Stimulated activated naive B cell treated with anti-CD40 and anti-IgM and Interleukin-4, amounts not matched to agents 10 μg/mL and 1 μg/mL and 100 μg/mL, for 72 hours (primary cell): ENCODE results near the gene ASB1.

ENCODE experiments used
- ATAC-seq, 2 donors: fragments of 150-1000 bp; cut with Tn5 transposase; replicated peaks; 2 replicates each; pipeline ENCODE4 v1.10.0; 2021; ENCODE audit warnings: moderate library complexity in 1 of 2
- DNase-seq: peaks from one replicate; pipeline ENCODE4 v3.0.0; 2021
- H3K27ac Mint-ChIP-seq: one replicate; pipeline ENCODE4 v1.8.0; 2022; ENCODE audit warnings: mild to moderate bottlenecking, mixed read lengths
- H3K27me3 Mint-ChIP-seq, 2 donors: one replicate each; pipeline ENCODE4 v1.8.0; 2022; ENCODE audit warnings: mixed read lengths in 2 of 2
- H3K36me3 Mint-ChIP-seq, 2 donors: one replicate each; pipeline ENCODE4 v1.8.0; 2022; ENCODE audit warnings: mixed read lengths in 2 of 2, mild to moderate bottlenecking in 1 of 2
- H3K4me1 Mint-ChIP-seq, 2 donors: one replicate each; pipeline ENCODE4 v1.8.0; 2022; ENCODE audit warnings: mixed read lengths in 2 of 2, mild to moderate bottlenecking in 1 of 2
- H3K4me3 Mint-ChIP-seq, 2 donors: one replicate each; pipeline ENCODE4 v1.8.0; 2022; ENCODE audit warnings: mild to moderate bottlenecking in 2 of 2, mixed read lengths in 2 of 2, moderate library complexity in 1 of 2
- H3K9me3 Mint-ChIP-seq, 2 donors: one replicate each; pipeline ENCODE4 v1.8.0; 2022; ENCODE audit warnings: mixed read lengths in 2 of 2, mild to moderate bottlenecking in 1 of 2

The ASB1 gene

GRCh38 chr2:238450440-238450861, 23.7 kb downstream of the ASB1 start:
- peaks cover 51 to 73% of the 10 kb centered on the region in 2 donors for H3K36me3 Mint-ChIP-seq
- peaks cover 5 to 10% of the 10 kb centered on the region in 2 donors for H3K9me3 Mint-ChIP-seq
- H3K27ac Mint-ChIP-seq, result no peak overlapping the region
- H3K4me1 Mint-ChIP-seq, result peaks cover 2 to 5% of the 10 kb centered on the region in 2 donors
- no peak for DNase-seq
- no peak for ATAC-seq
- H3K4me3 Mint-ChIP-seq, result no peak overlapping the region
- no peaks in the 10 kb centered on the region for H3K27me3 Mint-ChIP-seq

- ATAC-seq (no peak), DNase-seq (no peak)
- no peak overlapping the region for H3K27ac Mint-ChIP-seq
- no peaks in the 10 kb centered on the region for H3K27me3 Mint-ChIP-seq
- no peaks in the 10 kb centered on the region for H3K4me1 Mint-ChIP-seq
- H3K36me3 Mint-ChIP-seq, result peaks cover 34 to 52% of the 10 kb centered on the region in 2 donors
- peaks cover 13 to 27% of the 10 kb centered on the region in 2 donors for H3K9me3 Mint-ChIP-seq
- no peak overlapping the region for H3K4me3 Mint-ChIP-seq
Observed at GRCh38 chr2:238453842-238454241, 27.1 kb downstream of the ASB1 start.

GRCh38 chr2:238456449-238456848, 29.7 kb downstream of the ASB1 start:
- no peak for ATAC-seq
- Mint-ChIP-seq H3K27ac (no peak overlapping the region), H3K4me1 (no peaks in the 10 kb centered on the region), H3K36me3 (peaks cover 22 to 33% of the 10 kb centered on the region in 2 donors), H3K4me3 (no peak overlapping the region), H3K9me3 (peaks cover 13 to 27% of the 10 kb centered on the region in 2 donors), H3K27me3 (no peaks in the 10 kb centered on the region)
- DNase-seq, result no peak

GRCh38 chr2:238456970-238457926, 30.5 kb downstream of the ASB1 start:
- Mint-ChIP-seq H3K9me3 (peaks cover 13 to 27% of the 10 kb centered on the region in 2 donors), H3K27ac (no peak overlapping the region), H3K27me3 (no peaks in the 10 kb centered on the region), H3K36me3 (peaks cover 14 to 25% of the 10 kb centered on the region in 2 donors), H3K4me1 (no peaks in the 10 kb centered on the region), H3K4me3 (no peak overlapping the region)
- ATAC-seq (no peak), DNase-seq (no peak)

GRCh38 chr2:238457927-238458324, 31.2 kb downstream of the ASB1 start:
- Mint-ChIP-seq H3K4me1 (no peaks in the 10 kb centered on the region), H3K36me3 (peaks cover 9 to 20% of the 10 kb centered on the region in 2 donors), H3K9me3 (peaks cover 13 to 27% of the 10 kb centered on the region in 2 donors), H3K27ac (no peak overlapping the region), H3K4me3 (no peak overlapping the region), H3K27me3 (no peaks in the 10 kb centered on the region)
- ATAC-seq (no peak), DNase-seq (no peak)

GRCh38 chr2:238458651-238459050, 31.9 kb downstream of the ASB1 start:
- no peak for DNase-seq
- no peak for ATAC-seq
- Mint-ChIP-seq H3K27ac (no peak overlapping the region), H3K4me3 (no peak overlapping the region), H3K4me1 (peaks cover 0 to 3% of the 10 kb centered on the region in 2 donors), H3K36me3 (peaks cover 9 to 20% of the 10 kb centered on the region in 2 donors), H3K27me3 (no peaks in the 10 kb centered on the region), H3K9me3 (peaks cover 13 to 27% of the 10 kb centered on the region in 2 donors)

GRCh38 chr2:238459081-238459629, 32.4 kb downstream of the ASB1 start:
- Mint-ChIP-seq H3K4me3 (no peak overlapping the region), H3K27ac (no peak overlapping the region), H3K36me3 (peaks cover 9 to 17% of the 10 kb centered on the region in 2 donors), H3K27me3 (no peaks in the 10 kb centered on the region), H3K4me1 (peaks cover 0 to 3% of the 10 kb centered on the region in 2 donors), H3K9me3 (peaks cover 13 to 26% of the 10 kb centered on the region in 2 donors)
- ATAC-seq (no peak), DNase-seq (no peak)

- ATAC-seq (no peak), DNase-seq (no peak)
- Mint-ChIP-seq H3K4me3 (no peak overlapping the region), H3K27me3 (no peaks in the 10 kb centered on the region), H3K27ac (no peak overlapping the region), H3K9me3 (peaks cover 8 to 13% of the 10 kb centered on the region in 2 donors), H3K4me1 (peaks cover 0 to 3% of the 10 kb centered on the region in 2 donors), H3K36me3 (peaks cover 7 to 16% of the 10 kb centered on the region in 2 donors)
Observed at GRCh38 chr2:238461051-238461450, 34.3 kb downstream of the ASB1 start.

- H3K36me3 Mint-ChIP-seq, result peaks cover 5 to 16% of the 10 kb centered on the region in 2 donors
- ATAC-seq (no peak), DNase-seq (no peak)
- no peaks in the 10 kb centered on the region for H3K27me3 Mint-ChIP-seq
- H3K4me1 Mint-ChIP-seq, result peaks cover 0 to 3% of the 10 kb centered on the region in 2 donors
- H3K4me3 Mint-ChIP-seq, result no peak overlapping the region
- H3K27ac Mint-ChIP-seq, result no peak overlapping the region
- H3K9me3 Mint-ChIP-seq, result peaks cover 4 to 9% of the 10 kb centered on the region in 2 donors
Observed at GRCh38 chr2:238461491-238461890, 34.8 kb downstream of the ASB1 start.

- no peaks in the 10 kb centered on the region for H3K27me3 Mint-ChIP-seq
- no peak for ATAC-seq
- H3K27ac Mint-ChIP-seq, result peak overlapping the region; percentile 37
Observed at GRCh38 chr2:238461916-238462315, 35.2 kb downstream of the ASB1 start.

GRCh38 chr2:238462782-238463396, 36.2 kb downstream of the ASB1 start:
- Mint-ChIP-seq H3K36me3 (peaks cover 3 to 14% of the 10 kb centered on the region in 2 donors), H3K4me1 (peaks cover 0 to 3% of the 10 kb centered on the region in 2 donors), H3K27ac (no peak overlapping the region), H3K9me3 (no peaks in the 10 kb centered on the region), H3K27me3 (no peaks in the 10 kb centered on the region), H3K4me3 (no peak overlapping the region)
- no peak for DNase-seq
- ATAC-seq, result peak; percentile 71 to 72

More at GRCh38 chr2:238461916-238462315, 35.2 kb downstream of the ASB1 start:
- DNase-seq, result no peak
- peaks cover 0 to 5% of the 10 kb centered on the region in 2 donors for H3K9me3 Mint-ChIP-seq
- H3K4me1 Mint-ChIP-seq, result peaks cover 0 to 3% of the 10 kb centered on the region in 2 donors
- H3K36me3 Mint-ChIP-seq, result peaks cover 3 to 14% of the 10 kb centered on the region in 2 donors
- H3K4me3 Mint-ChIP-seq, result no peak overlapping the region

GRCh38 chr2:238464389-238464788, 37.7 kb downstream of the ASB1 start:
- Mint-ChIP-seq H3K4me1 (peaks cover 0 to 3% of the 10 kb centered on the region in 2 donors), H3K27me3 (no peaks in the 10 kb centered on the region), H3K4me3 (no peak overlapping the region), H3K36me3 (peaks cover 16 to 26% of the 10 kb centered on the region in 2 donors), H3K9me3 (peaks cover 5 to 7% of the 10 kb centered on the region in 2 donors), H3K27ac (no peak overlapping the region)
- DNase-seq (no peak), ATAC-seq (no peak)

- no peak overlapping the region for H3K27ac Mint-ChIP-seq
- peaks cover 24 to 34% of the 10 kb centered on the region in 2 donors for H3K36me3 Mint-ChIP-seq
- H3K4me1 Mint-ChIP-seq, result peaks cover 0 to 3% of the 10 kb centered on the region in 2 donors
- no peaks in the 10 kb centered on the region for H3K27me3 Mint-ChIP-seq
- H3K4me3 Mint-ChIP-seq, result no peak overlapping the region
- DNase-seq (no peak), ATAC-seq (no peak)
- H3K9me3 Mint-ChIP-seq, result peaks cover 12 to 14% of the 10 kb centered on the region in 2 donors
Observed at GRCh38 chr2:238465487-238466242, 38.9 kb downstream of the ASB1 start.
